Tibial nerve (tissue), 4 donors: ENCODE measurements around the gene BTAF1. TPM values are rescaled to one million over a fixed set of nuclear protein-coding genes. Genes with fewer than 3 reads are reported as not detected.

Source experiments
- DNase-seq, 2 donors: peaks; one replicate each; pipeline ENCODE4 v3.0.0-alpha.2; 2019; ENCODE audit warnings: low spot score in 2 of 2
- H3K27ac ChIP-seq, 4 donors: fragments of 200-600 bp; sonication (generic) in 3 of 4; one replicate each; pipeline ENCODE4 v1.5.1; 2017 to 2019; ENCODE audit warnings: mild to moderate bottlenecking in 1 of 4
- H3K27me3 ChIP-seq, 2 donors: fragments of 200-600 bp; sonication (generic) in 1 of 2; one replicate each; pipeline versions ENCODE4 v1.5.1 to v1.6.0; 2017 to 2019
- H3K36me3 ChIP-seq, 3 donors: fragments of 200-600 bp; sonication (generic); one replicate each; pipeline ENCODE4 v1.5.1; 2018 to 2019
- H3K4me1 ChIP-seq, 4 donors: fragments of 200-600 bp; sonication (generic) in 3 of 4; one replicate each; pipeline ENCODE4 v1.5.1; 2017 to 2019
- H3K4me3 ChIP-seq, 4 donors: fragments of 200-600 bp; sonication (generic) in 3 of 4; one replicate each; pipeline ENCODE4 v1.5.1; 2017 to 2019; ENCODE audit warnings: mild to moderate bottlenecking in 1 of 4, moderate library complexity in 1 of 4
- H3K9me3 ChIP-seq, 4 donors: fragments of 200-600 bp; sonication (generic) in 3 of 4; one replicate each; pipeline ENCODE4 v1.5.1; 2017 to 2019
- EP300 ChIP-seq, 2 donors: sonication (generic); formaldehyde crosslinking; IDR thresholded peaks; one replicate each; pipeline ENCODE4 v1.6.1; 2017; ENCODE audit warnings: antibody characterized with exemption in 2 of 2, mild to moderate bottlenecking in 1 of 2
- POLR2A ChIP-seq, 2 donors: fragments of 450-650 bp; IDR thresholded peaks; one replicate each; pipeline ENCODE4 v1.6.1; 2017; ENCODE audit warnings: antibody characterized with exemption in 2 of 2, mild to moderate bottlenecking in 2 of 2, moderate library complexity in 2 of 2
- WGBS, 2 donors: methylation state at CpG; one replicate each; pipeline ENCODE4 v1.1.5; 2018; 5-methylcytosine and 5-hydroxymethylcytosine counted together
- total RNA-seq, 4 donors: library from RNA; depleted of rRNA; stranded (reverse); fragments of >200 nt; gene quantifications; one replicate each; pipeline ENCODE4 v1.1.0, GENCODE V29; 2016
- TF ChIP-seq, protein P1 (sequence below), 5 experiments: fragments of 200-600 bp in 3 of 5; fragments of 450-650 bp in 2 of 5; sonication (generic) in 3 of 5; IDR thresholded peaks; one replicate each; pipeline ENCODE4 v1.5.1; 2016 to 2019; ENCODE audit warnings: antibody characterized with exemption in 5 of 5, mild to moderate bottlenecking in 3 of 5, moderate library complexity in 2 of 5

Gene BTAF1
- total RNA-seq, 4 donors from 2014 or later: 50.4 to 76.7 (median 58.1) TPM

DNA sequence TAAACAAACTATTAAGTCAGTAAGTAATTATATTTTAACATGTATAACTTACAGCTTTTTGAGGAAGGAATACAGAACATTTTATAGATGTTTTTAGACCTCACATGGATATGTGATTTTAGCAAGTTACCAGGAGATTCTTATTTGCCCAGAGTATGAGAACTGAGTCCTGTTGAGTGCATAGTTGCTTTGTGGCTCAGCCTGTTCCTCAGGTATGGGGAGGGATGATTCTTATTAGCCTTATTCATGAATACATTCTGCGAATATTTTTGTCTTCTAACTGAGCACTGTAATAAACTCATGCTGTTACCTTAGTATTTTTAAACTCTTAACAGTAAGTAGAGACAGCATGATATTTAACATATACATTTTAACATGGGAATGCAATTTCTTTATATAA is 17.9 kb downstream of the BTAF1 start:
- Histone ChIP-seq H3K4me3 (no peak overlapping the region), H3K27me3 (no peaks in the 10 kb centered on the region), H3K9me3 (no peaks in the 10 kb centered on the region), H3K36me3 (peaks cover 0 to 38% (median 0%) of the 10 kb centered on the region in 3 donors), H3K27ac (no peak overlapping the region), H3K4me1 (no peaks in the 10 kb centered on the region)
- DNase-seq: no peak
- TF ChIP-seq EP300 (IDR thresholded peaks at IDR 0.05) (no peak), POLR2A (IDR thresholded peaks at IDR 0.05) (no peak)
- TF ChIP-seq, protein P1, sequence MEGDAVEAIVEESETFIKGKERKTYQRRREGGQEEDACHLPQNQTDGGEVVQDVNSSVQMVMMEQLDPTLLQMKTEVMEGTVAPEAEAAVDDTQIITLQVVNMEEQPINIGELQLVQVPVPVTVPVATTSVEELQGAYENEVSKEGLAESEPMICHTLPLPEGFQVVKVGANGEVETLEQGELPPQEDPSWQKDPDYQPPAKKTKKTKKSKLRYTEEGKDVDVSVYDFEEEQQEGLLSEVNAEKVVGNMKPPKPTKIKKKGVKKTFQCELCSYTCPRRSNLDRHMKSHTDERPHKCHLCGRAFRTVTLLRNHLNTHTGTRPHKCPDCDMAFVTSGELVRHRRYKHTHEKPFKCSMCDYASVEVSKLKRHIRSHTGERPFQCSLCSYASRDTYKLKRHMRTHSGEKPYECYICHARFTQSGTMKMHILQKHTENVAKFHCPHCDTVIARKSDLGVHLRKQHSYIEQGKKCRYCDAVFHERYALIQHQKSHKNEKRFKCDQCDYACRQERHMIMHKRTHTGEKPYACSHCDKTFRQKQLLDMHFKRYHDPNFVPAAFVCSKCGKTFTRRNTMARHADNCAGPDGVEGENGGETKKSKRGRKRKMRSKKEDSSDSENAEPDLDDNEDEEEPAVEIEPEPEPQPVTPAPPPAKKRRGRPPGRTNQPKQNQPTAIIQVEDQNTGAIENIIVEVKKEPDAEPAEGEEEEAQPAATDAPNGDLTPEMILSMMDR (IDR thresholded peaks at IDR 0.05): no peak
- 88 to 91% methylated on average over 1 of the region's 1 CpG for WGBS, 2 donors

DNA sequence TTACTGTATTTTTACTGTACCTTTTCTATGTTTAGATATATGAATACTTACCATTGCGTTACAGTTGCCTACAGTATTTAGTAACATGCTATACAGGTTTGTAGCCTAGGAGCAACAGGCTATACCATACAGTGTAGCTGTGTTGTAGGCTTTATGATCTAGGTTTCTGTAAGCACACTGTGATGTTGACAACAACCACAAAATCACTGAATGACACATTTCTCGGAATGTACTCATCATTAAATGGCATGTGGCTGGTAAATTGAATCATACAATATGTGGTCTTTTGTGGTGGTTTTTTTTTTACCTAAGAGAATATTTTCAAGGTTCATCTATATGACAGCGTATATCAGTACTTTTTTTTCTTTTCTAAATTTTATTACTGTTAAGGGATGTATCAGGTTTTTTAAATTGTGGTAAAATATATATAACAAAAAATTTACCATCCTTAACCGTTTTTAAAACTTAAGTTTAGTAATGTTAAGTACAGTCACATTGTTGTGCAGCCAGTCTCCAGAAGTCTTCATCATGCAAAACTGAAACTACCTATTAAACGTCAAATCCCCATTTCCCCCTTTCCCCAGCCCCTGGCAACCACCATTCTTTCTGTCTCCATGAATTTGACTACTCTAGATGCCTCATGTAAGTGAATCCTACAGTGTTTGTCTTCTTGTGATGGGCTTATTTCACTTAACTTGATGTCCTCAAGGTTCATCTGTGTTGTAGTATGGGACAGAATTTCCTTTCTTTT is 21.5 kb downstream of the BTAF1 start:
- Histone ChIP-seq H3K4me3 (no peak overlapping the region), H3K9me3 (no peaks in the 10 kb centered on the region), H3K27ac (no peak overlapping the region), H3K36me3 (peaks cover 0 to 49% (median 0%) of the 10 kb centered on the region in 3 donors), H3K27me3 (no peaks in the 10 kb centered on the region), H3K4me1 (no peaks in the 10 kb centered on the region)
- WGBS, 2 donors: 90 to 93% methylated on average over 5 of the region's 5 CpGs
- TF ChIP-seq POLR2A (IDR thresholded peaks at IDR 0.05) (no peak), EP300 (IDR thresholded peaks at IDR 0.05) (no peak)
- TF ChIP-seq, protein P1 (IDR thresholded peaks at IDR 0.05): no peak
- no peak for DNase-seq

- no peaks in the 10 kb centered on the region for H3K4me1 ChIP-seq
- peaks cover 0 to 90% (median 9%) of the 10 kb centered on the region in 3 donors for H3K36me3 ChIP-seq
- 78 to 82% methylated on average over 2 of the region's 2 CpGs for WGBS, 2 donors
- H3K9me3 ChIP-seq: no peaks in the 10 kb centered on the region
- no peak for DNase-seq
- no peak overlapping the region for H3K4me3 ChIP-seq
- no peak overlapping the region for H3K27ac ChIP-seq
- no peak for TF ChIP-seq EP300 (IDR thresholded peaks at IDR 0.05)
- TF ChIP-seq, protein P1 (IDR thresholded peaks at IDR 0.05): no peak
- no peak for TF ChIP-seq POLR2A (IDR thresholded peaks at IDR 0.05)
- H3K27me3 ChIP-seq: no peaks in the 10 kb centered on the region
Measured at GRCh38 chr10:91953600-91954160, 30.1 kb downstream of the BTAF1 start.

GRCh38 chr10:91955114-91955513 is 31.5 kb downstream of the BTAF1 start:
- no peak for DNase-seq
- Histone ChIP-seq H3K4me1 (no peaks in the 10 kb centered on the region), H3K36me3 (peaks cover 0 to 90% (median 9%) of the 10 kb centered on the region in 3 donors), H3K27ac (no peak overlapping the region), H3K4me3 (no peak overlapping the region), H3K27me3 (no peaks in the 10 kb centered on the region), H3K9me3 (no peaks in the 10 kb centered on the region)
- WGBS, 2 donors: 84 to 86% methylated on average over 3 of the region's 3 CpGs
- TF ChIP-seq POLR2A (IDR thresholded peaks at IDR 0.05) (no peak), EP300 (IDR thresholded peaks at IDR 0.05) (no peak)
- TF ChIP-seq, protein P1 (IDR thresholded peaks at IDR 0.05): no peak

- Histone ChIP-seq H3K9me3 (no peaks in the 10 kb centered on the region), H3K4me3 (no peak overlapping the region), H3K27ac (no peak overlapping the region), H3K36me3 (peaks cover 0 to 95% (median 9%) of the 10 kb centered on the region in 3 donors), H3K4me1 (no peaks in the 10 kb centered on the region), H3K27me3 (no peaks in the 10 kb centered on the region)
- WGBS, 2 donors: 89 to 96% methylated on average over 1 of the region's 1 CpG
- TF ChIP-seq EP300 (IDR thresholded peaks at IDR 0.05) (no peak), POLR2A (IDR thresholded peaks at IDR 0.05) (no peak)
- TF ChIP-seq, protein P1 (IDR thresholded peaks at IDR 0.05): no peak
- no peak for DNase-seq
Measured at GRCh38 chr10:91957091-91957490, 33.5 kb downstream of the BTAF1 start.
